Measurements from ENCODE around the gene UNC5C. TPM values are rescaled to one million over a fixed set of nuclear protein-coding genes. Genes with fewer than 3 reads are reported as not detected.

Gene UNC5C
- total and polyA plus RNA-seq, 2 donors (not counting 1 experiment from before 2014, with no cell fraction given): 2.0 to 11.6 TPM

- H2AFZ ChIP-seq (ENCODE audit: low read length): no peak overlapping the region
- H3K9ac ChIP-seq (ENCODE audit: insufficient read depth, low read length): no peak overlapping the region
- TF ChIP-seq EZH2 (IDR thresholded peaks at IDR 0.05; ENCODE audit: low read length, missing control alignments): no peak
- no peak for TF ChIP-seq CTCF (conservative IDR thresholded peaks at IDR 0.05 in 1 of 2, IDR thresholded peaks at IDR 0.05 in 1 of 2; ENCODE audit: low read depth in 1 of 2, low read length in 2 of 2)
- no peaks in the 10 kb centered on the region for H3K9me3 ChIP-seq (ENCODE audit: control insufficient read depth, insufficient read depth, low read depth, low read length)
- H3K79me2 ChIP-seq (ENCODE audit: control insufficient read depth, insufficient read depth, low read length): no peaks in the 10 kb centered on the region
- H3K4me2 ChIP-seq (ENCODE audit: extremely low read depth, insufficient read depth, low read length): no peak overlapping the region
- no peaks in the 10 kb centered on the region for H3K4me1 ChIP-seq (ENCODE audit: control insufficient read depth, extremely low read depth, insufficient read depth, low read length)
- no peak for DNase-seq (ENCODE audit: low read depth in 2 of 2)
- no peaks in the 10 kb centered on the region for H4K20me1 ChIP-seq (ENCODE audit: control insufficient read depth, extremely low read depth, insufficient read depth, low read length)
- H3K27ac ChIP-seq (ENCODE audit: insufficient read depth, low read length): no peak overlapping the region
- no peaks in the 10 kb centered on the region for H3K27me3 ChIP-seq (ENCODE audit: control insufficient read depth, insufficient read depth, low read length)
- H3K36me3 ChIP-seq (ENCODE audit: control insufficient read depth, insufficient read depth, low read length): no peaks in the 10 kb centered on the region
- no peak overlapping the region for H3K4me3 ChIP-seq (replicated peaks in 1 of 4; ENCODE audit: control extremely low read depth in 1 of 4, insufficient read depth in 1 of 4, low read depth in 3 of 4, low read length in 4 of 4)
Observed at GRCh38 chr4:95294321-95294720, 254.5 kb downstream of the UNC5C start.

- H2AFZ ChIP-seq (ENCODE audit: low read length): no peak overlapping the region
- H3K4me3 ChIP-seq (replicated peaks in 1 of 4; ENCODE audit: control extremely low read depth in 1 of 4, insufficient read depth in 1 of 4, low read depth in 3 of 4, low read length in 4 of 4): no peak overlapping the region
- no peak overlapping the region for H3K27ac ChIP-seq (ENCODE audit: insufficient read depth, low read length)
- no peaks in the 10 kb centered on the region for H4K20me1 ChIP-seq (ENCODE audit: control insufficient read depth, extremely low read depth, insufficient read depth, low read length)
- no peaks in the 10 kb centered on the region for H3K27me3 ChIP-seq (ENCODE audit: control insufficient read depth, insufficient read depth, low read length)
- H3K4me1 ChIP-seq (ENCODE audit: control insufficient read depth, extremely low read depth, insufficient read depth, low read length): no peaks in the 10 kb centered on the region
- no peaks in the 10 kb centered on the region for H3K36me3 ChIP-seq (ENCODE audit: control insufficient read depth, insufficient read depth, low read length)
- H3K4me2 ChIP-seq (ENCODE audit: extremely low read depth, insufficient read depth, low read length): no peak overlapping the region
- H3K9ac ChIP-seq (ENCODE audit: insufficient read depth, low read length): no peak overlapping the region
- TF ChIP-seq CTCF (conservative IDR thresholded peaks at IDR 0.05 in 1 of 2, IDR thresholded peaks at IDR 0.05 in 1 of 2; ENCODE audit: low read depth in 1 of 2, low read length in 2 of 2) (no peak), EZH2 (IDR thresholded peaks at IDR 0.05; ENCODE audit: low read length, missing control alignments) (no peak)
- peak; percentile 44 to 56 for DNase-seq (ENCODE audit: low read depth in 2 of 2)
- H3K9me3 ChIP-seq (ENCODE audit: control insufficient read depth, insufficient read depth, low read depth, low read length): no peaks in the 10 kb centered on the region
- no peaks in the 10 kb centered on the region for H3K79me2 ChIP-seq (ENCODE audit: control insufficient read depth, insufficient read depth, low read length)
Observed at GRCh38 chr4:95293014-95293413, 255.8 kb downstream of the UNC5C start.

- no peak overlapping the region for H3K27ac ChIP-seq (ENCODE audit: insufficient read depth, low read length)
- no peak overlapping the region for H3K4me3 ChIP-seq (replicated peaks in 1 of 4; ENCODE audit: control extremely low read depth in 1 of 4, insufficient read depth in 1 of 4, low read depth in 3 of 4, low read length in 4 of 4)
- no peaks in the 10 kb centered on the region for H3K79me2 ChIP-seq (ENCODE audit: control insufficient read depth, insufficient read depth, low read length)
- no peaks in the 10 kb centered on the region for H3K27me3 ChIP-seq (ENCODE audit: control insufficient read depth, insufficient read depth, low read length)
- no peaks in the 10 kb centered on the region for H3K4me1 ChIP-seq (ENCODE audit: control insufficient read depth, extremely low read depth, insufficient read depth, low read length)
- H3K9ac ChIP-seq (ENCODE audit: insufficient read depth, low read length): no peak overlapping the region
- H3K36me3 ChIP-seq (ENCODE audit: control insufficient read depth, insufficient read depth, low read length): no peaks in the 10 kb centered on the region
- no peak overlapping the region for H2AFZ ChIP-seq (ENCODE audit: low read length)
- DNase-seq (ENCODE audit: low read depth in 2 of 2): no peak
- H3K4me2 ChIP-seq (ENCODE audit: extremely low read depth, insufficient read depth, low read length): no peak overlapping the region
- TF ChIP-seq EZH2 (IDR thresholded peaks at IDR 0.05; ENCODE audit: low read length, missing control alignments): no peak
- no peak for TF ChIP-seq CTCF (conservative IDR thresholded peaks at IDR 0.05 in 1 of 2, IDR thresholded peaks at IDR 0.05 in 1 of 2; ENCODE audit: low read depth in 1 of 2, low read length in 2 of 2)
- H4K20me1 ChIP-seq (ENCODE audit: control insufficient read depth, extremely low read depth, insufficient read depth, low read length): no peaks in the 10 kb centered on the region
- H3K9me3 ChIP-seq (ENCODE audit: control insufficient read depth, insufficient read depth, low read depth, low read length): no peaks in the 10 kb centered on the region
Observed at GRCh38 chr4:95290702-95291101, 258.1 kb downstream of the UNC5C start.

Data from fibroblast of lung (primary cell).